ENCODE data around the gene DNER.

Gene DNER

DNA sequence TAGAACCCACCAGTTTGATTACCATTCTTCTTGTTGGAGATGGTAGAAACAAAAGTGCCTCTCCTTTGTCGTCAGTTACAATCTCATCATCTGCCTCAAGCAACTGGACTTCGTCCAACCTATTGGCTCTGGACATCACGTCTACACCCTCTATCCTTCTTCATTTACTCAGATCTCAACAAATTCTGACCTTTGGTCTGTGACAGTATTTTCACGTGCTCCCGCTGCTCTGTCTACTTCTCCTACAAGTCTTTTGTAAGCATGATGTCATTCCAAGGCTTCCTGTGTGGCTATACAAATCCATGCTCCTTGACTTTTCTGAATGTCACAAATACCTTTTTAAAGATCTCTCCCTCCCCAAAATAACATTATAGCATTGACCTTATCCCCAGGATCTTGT is 400.2 kb downstream of the DNER start:
- Histone ChIP-seq H3K79me2 (ENCODE audit: low read length) (no peaks in the 10 kb centered on the region), H3K27ac (ENCODE audit: low read length) (no peak overlapping the region), H3K4me3 (ENCODE audit: low read length) (no peak overlapping the region), H3K27me3 (ENCODE audit: low read depth, low read length) (no peaks in the 10 kb centered on the region), H2AFZ (ENCODE audit: low read depth, low read length) (no peak overlapping the region), H3K9me3 (ENCODE audit: insufficient read depth, low read length) (no peaks in the 10 kb centered on the region), H3K36me3 (replicated peaks; ENCODE audit: low read depth, low read length) (no peaks in the 10 kb centered on the region), H3K4me1 (ENCODE audit: low read length) (peaks cover 5% of the 10 kb centered on the region), H3K9ac (ENCODE audit: low read length) (no peak overlapping the region), H3K4me2 (ENCODE audit: low read length) (no peak overlapping the region), H4K20me1 (ENCODE audit: insufficient read depth, low read length) (no peaks in the 10 kb centered on the region)
- TF ChIP-seq, protein P1, sequence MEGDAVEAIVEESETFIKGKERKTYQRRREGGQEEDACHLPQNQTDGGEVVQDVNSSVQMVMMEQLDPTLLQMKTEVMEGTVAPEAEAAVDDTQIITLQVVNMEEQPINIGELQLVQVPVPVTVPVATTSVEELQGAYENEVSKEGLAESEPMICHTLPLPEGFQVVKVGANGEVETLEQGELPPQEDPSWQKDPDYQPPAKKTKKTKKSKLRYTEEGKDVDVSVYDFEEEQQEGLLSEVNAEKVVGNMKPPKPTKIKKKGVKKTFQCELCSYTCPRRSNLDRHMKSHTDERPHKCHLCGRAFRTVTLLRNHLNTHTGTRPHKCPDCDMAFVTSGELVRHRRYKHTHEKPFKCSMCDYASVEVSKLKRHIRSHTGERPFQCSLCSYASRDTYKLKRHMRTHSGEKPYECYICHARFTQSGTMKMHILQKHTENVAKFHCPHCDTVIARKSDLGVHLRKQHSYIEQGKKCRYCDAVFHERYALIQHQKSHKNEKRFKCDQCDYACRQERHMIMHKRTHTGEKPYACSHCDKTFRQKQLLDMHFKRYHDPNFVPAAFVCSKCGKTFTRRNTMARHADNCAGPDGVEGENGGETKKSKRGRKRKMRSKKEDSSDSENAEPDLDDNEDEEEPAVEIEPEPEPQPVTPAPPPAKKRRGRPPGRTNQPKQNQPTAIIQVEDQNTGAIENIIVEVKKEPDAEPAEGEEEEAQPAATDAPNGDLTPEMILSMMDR (IDR thresholded peaks at IDR 0.05; ENCODE audit: low read depth, low read length): no peak
- no peak for TF ChIP-seq EZH2phosphoT487 (IDR thresholded peaks at IDR 0.05; ENCODE audit: low read depth)

DNA sequence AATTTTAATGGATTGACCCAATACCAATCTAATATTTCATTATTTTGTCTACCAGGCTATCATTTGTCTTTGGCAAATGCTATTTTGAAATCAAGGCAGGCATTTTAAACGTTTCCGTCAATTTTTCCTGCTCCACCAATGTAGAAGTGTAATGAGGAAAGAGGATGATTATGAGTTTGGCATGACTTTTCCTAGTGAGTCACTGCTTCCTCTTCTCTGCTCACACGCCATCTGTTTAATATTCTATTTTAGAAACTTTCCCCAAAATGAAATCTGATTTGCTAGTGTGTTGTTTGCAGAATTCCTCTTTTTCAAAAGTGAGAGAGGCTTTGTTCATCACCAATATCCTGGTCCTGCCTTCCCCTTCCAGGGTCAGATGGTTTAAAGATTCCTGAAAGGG is 400.8 kb downstream of the DNER start:
- H3K9ac ChIP-seq (ENCODE audit: low read length): no peak overlapping the region
- no peak for TF ChIP-seq EZH2phosphoT487 (IDR thresholded peaks at IDR 0.05; ENCODE audit: low read depth)
- TF ChIP-seq, protein P1 (IDR thresholded peaks at IDR 0.05; ENCODE audit: low read depth, low read length): no peak
- no peaks in the 10 kb centered on the region for H4K20me1 ChIP-seq (ENCODE audit: insufficient read depth, low read length)
- H3K9me3 ChIP-seq (ENCODE audit: insufficient read depth, low read length): no peaks in the 10 kb centered on the region
- no peak overlapping the region for H3K4me2 ChIP-seq (ENCODE audit: low read length)
- H3K4me1 ChIP-seq (ENCODE audit: low read length): peaks cover 5% of the 10 kb centered on the region
- no peaks in the 10 kb centered on the region for H3K27me3 ChIP-seq (ENCODE audit: low read depth, low read length)
- no peak overlapping the region for H3K4me3 ChIP-seq (ENCODE audit: low read length)
- no peaks in the 10 kb centered on the region for H3K79me2 ChIP-seq (ENCODE audit: low read length)
- no peak overlapping the region for H2AFZ ChIP-seq (ENCODE audit: low read depth, low read length)
- H3K27ac ChIP-seq (ENCODE audit: low read length): no peak overlapping the region
- H3K36me3 ChIP-seq (replicated peaks; ENCODE audit: low read depth, low read length): no peaks in the 10 kb centered on the region

Measured in OCI-LY3 (cell line).